OCI-M2 (cell line): Measurements from ENCODE around the gene TEKT5.
"Not testable (repeated sequence)": the region's sequence is repeated elsewhere in the genome, so short reads cannot be mapped to it uniquely, and the experiment has no call there.

Source experiments
- DNase-seq: peaks from one replicate; lab custom pipeline; 2025; ENCODE audit not compliant: unreplicated experiment; lab: John Stamatoyannopoulos, UW

The TEKT5 gene

DNA sequence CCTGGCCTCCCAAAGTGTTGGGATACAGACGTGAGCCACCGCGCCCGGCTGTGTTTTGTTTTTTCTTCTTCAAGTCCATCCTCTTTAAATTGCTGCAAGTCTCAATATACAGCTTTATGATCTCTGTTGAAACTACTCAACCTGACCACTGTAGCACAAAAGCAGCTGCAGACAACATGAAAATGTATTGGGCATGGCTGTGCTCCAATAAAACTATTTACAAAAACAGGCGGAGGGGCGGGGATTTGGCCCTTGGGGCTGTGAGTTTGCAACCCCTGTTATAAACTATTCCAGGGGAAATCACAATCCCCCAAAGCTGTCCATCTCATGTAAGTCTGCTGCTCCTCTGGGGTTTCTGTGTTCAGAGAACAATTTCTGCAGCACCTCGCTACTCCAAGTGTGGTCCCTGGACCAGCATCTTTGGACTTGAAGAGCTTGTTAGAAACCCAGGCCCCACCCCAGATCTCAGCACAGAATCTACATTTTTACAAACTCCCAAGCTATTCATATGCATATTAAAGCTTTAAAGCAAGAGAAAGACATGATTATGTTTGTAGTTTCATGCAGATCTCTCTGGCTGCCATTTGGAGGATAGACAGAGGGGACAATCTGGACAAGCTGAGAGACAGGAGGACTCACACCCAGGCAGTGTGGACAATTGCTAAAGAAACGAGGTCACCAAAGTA, 33.6 kb downstream of the TEKT5 start:
- DNase-seq = no peak

DNA sequence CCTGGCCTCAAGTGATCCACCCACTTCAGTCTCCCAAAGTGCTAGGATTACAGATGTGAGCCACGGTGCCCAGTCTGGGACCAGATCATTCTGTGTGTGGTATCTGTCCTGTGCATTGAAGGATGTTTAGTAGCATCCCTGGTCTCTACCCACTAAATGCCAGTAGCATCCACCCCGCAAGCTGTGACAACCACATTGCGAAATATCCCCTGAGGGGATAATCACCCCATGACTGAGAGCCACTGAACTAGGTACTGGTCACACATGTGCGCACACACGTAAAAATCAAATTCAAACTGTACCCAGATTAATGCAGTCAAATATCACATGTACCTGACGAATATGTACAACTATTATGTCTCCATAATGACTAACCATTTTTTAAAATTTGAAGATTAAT, 35.8 kb downstream of the TEKT5 start:
- DNase-seq = no peak

DNA sequence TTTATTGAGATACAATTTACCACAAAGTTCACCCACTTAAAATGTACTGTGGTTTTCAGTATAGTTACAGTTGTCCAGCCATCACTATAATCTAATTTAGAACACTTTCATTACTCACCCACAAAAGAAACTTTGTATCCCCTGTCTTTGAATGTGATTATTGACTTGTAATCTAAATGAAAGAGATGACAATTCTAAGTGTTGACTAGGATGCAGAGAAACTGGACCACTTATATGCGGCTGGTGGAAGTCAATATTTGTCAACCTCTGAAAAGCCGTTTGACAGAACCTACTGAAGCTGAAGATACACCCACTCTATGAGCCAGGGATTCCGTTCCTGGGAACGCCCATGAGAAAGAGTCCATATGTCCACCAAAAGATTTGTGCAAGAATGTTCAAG, 36.8 kb downstream of the TEKT5 start:
- DNase-seq = no peak

DNA sequence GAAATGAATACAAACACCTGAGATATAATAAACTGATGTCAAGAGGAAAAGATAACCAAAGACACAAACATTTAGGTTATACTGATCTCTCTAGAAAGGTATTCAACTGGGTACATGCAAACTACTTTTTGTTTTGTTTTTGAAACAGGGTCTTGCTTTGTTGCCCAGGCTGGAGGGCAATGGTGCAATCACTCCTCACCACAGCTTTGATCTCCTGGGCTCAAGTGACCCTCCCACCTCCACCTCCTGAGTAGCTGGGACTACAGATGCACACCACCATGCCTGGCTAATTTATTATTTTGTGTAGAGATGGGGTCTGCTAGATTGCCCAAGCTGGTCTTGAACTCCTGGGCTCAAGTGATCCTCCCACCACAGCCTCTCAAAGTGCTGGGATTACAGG, 38.1 kb downstream of the TEKT5 start:
- no peak for DNase-seq

DNA sequence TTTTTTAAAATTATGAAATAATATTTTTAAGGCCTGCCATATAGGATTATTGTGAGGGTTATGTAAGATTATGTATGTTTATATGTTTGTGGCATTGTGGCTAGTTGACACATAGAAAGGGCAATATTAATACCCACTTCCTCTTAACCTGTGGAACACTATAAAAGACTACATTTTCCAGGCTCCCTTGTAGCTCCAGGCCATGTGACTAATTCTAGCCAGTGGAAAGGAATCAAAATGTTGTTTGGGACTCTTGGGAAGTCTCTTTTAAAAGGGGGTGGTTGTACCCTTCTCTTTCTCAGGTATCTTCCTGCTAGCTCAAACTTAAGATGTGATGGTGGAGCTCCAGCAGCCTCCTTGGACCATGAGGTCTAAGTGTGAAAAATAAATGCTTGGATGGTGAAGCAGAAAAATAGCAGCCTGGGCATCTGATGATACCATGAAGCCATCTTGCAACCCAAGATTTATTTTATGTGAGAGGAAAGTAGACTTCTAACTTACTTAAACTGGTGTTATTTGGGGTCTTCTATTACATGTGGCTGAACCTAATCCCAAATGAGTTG, 39.2 kb downstream of the TEKT5 start:
- no peak for DNase-seq

DNA sequence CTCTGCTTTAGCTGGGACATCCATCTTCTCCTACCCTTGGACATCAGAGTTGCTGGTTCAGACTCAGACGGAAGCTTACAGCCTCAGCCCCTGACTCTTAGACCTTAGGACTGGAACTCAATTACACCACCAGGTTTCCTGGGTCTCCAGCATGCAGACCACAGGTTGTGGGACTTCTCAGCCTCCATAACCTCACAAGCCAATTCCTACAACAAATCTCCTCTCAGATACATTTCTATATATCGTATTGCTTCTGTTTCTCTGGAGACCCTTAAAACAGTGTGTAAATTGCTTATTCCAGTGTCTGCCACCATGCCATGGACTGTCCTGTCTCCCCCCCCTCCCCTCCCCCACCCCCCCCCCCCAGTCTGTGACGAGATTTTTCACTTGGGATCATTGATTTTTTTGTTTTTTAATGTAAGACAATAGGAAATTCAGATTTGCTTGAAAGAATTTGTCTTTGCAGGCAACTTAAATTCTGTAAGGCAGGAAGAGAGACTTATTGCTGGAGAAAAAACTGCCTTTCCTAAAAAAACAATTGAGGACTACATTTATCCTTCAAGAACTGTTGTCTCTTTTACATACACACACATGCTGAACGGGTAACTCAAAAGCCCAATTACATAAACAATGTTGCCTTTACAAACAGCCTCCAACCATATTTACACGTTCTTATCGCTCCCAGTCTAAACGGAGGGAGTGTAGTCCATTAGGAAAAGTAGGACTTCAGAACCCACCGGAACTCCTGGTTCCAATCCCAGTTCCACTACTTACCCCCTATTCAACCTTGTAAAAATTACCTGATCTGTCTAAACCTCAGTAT, 39.9 kb downstream of the TEKT5 start:
- no peak for DNase-seq

DNA sequence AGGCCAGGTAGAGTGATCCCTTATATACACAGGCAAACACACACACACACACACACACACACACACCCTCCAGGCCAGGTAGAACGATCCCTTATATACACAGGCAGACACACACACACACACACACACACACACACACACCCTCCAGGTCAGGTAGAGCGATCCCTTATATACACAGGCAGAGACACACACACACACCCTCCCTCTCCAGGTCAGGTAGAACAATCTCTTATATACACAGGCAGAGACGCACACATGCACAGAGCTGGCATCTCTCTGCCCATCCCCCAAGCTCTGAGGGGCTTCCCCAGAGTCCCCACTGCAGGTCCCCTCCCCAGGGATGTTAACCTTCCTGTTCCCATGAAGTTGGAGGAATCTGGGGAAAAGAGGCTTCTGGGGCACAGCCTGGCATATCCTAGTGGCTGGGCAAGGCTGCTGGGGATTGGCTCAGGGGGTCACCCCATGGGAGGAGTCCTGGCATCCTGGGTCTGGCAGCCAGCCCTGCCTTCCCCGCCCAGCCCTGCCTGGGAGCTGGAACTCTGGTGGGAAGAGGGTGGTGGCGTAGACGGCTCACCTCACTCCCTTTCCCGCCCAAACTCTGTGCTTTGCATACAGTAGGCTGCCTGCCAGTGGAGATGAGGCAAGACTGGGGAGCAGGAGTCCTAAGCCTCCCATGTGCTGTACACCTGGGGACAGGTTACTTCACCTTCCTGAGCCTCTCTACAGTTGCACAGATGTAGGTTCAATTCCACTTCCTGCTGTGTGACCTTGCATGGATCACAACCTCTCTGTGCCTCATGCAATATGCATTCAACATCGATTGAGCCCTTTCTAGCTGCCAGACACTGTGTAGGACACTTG, 41.8 kb downstream of the TEKT5 start:
- no peak for DNase-seq

DNA sequence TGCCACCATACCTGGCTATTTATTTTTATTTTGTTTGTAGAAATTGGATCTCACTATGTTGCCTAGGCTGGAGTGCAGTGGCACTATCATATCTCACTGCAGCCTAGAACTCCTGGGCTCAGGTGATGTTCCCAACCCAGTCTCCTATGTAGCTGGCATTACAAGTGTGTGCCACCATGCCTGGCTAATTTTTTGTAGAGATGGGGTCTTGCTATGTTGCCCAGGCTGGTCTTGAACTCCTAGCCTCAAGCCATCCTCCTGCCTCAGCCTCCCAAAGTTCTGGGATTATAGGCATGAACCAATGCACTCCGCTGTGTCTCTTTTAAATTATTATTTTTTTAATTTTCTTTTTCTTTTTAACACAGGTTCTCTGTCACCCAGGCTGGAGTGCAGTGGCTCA, 45.6 kb downstream of the TEKT5 start:
- not testable (repeated sequence) for DNase-seq

DNA sequence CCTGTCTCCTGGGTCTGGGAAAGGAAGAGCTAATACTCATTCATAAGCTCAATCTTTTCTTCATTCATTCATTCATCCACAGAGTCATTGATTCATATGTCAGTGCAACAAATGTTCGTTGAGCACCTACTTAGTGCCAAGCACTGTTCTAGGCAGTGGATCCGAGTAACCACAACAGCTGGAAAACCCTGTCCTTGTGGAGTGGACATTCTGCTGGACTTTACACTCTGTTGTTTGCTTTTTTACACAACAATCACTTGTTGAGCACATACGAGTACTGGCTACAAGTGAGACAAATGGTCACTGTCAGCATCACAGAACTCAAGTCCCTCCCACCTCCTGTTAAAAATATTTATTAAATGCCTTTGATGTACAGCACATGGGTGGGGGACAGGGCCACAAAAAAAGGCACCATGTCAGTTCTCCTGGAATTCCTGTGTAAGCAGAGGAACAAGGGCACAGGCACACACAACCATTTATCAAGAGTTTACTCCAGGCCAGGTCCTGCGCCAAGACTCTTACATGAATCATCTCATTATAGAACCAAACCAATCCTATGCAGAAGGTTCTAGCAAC, 46.9 kb downstream of the TEKT5 start:
- DNase-seq = no peak

DNA sequence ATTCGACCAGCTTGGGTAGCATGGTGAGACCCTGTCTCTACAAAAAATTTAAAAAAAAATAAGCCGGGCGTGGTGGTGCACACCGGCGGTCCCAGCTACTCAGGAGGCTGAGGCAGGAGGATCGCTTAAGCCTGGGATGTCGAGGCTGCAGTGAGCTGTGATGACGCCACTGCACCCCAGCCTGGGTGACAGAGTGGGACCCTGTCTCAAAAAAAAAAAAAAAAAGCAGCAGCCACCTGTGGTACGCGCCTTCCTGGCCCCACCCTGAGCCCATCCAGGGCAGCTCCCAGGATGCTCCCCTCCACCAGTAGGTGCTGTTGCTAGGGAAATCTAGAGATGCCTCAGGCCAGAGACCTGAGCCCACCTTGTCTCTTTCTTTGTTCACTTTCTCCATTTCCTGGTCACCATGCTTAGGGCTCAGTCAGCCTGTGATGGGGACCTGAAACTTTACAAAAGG, 47.4 kb downstream of the TEKT5 start:
- DNase-seq = no peak

DNA sequence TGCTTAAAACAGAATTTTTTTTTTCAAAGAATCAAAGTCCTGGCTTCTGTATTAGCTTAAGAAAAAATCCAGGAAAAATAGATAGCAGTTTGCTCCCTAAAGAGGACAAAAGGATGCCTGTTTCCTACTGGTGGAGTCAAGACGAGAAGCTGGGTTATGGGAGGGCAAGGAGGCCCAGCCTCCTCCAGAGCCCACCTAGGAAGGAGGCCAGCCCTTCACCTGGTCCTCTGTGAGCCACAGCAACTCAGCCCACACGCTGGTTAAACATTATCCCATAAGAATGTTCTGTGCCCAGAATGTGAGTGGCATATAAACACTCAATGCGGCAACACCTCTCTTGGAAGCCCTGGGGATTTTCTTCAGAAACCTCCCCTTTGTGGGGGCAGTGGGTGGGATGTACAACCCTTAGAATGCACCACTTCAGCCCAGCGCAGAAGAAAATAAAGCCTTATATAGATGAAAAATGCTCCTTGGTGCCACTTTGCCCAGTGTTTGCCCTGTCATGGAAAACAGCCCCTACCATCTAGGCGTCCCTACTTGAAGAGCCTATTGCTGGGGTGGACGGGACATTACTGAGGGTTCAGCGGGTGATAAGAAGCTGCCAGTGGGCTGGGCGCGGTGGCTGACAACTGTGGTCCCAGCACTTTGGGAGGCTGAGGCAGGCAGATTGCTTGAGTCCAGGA, 48.0 kb downstream of the TEKT5 start:
- no peak for DNase-seq

DNA sequence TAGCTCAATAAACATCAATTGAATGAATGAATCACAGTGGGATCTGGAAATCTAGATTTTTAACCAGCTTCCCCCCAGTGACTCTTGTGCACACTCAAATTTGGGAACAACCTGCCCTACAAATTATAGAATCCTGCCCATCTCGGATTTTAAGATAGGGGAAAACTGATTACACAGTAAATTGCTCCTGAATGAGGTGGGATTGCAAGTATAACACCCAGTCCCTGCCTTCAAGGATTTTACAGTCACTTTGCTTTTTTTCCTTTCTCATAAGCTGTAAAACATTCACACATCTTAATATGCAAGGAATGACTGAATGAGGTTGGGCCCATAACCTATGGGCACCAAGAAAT, 48.5 kb downstream of the TEKT5 start:
- DNase-seq = no peak

DNA sequence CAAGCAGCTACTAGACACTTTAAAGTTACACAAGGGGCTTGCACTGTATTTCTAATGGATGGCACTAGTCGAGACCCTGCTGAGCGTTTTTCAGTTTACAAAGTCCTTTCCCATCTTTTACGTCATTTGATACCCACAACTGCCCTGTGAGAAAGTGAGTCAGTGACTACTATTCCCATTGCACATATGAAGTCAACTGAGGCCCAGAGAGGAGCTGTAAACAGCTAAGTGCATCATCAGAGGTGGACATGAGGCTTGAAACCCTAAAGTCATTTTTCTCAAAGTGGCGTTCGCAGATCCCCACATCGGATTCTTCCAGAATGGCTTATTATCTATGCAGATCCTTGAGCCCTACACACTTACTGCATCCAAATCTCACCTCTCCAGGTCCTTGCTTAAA, 50.6 kb downstream of the TEKT5 start:
- no peak for DNase-seq

DNA sequence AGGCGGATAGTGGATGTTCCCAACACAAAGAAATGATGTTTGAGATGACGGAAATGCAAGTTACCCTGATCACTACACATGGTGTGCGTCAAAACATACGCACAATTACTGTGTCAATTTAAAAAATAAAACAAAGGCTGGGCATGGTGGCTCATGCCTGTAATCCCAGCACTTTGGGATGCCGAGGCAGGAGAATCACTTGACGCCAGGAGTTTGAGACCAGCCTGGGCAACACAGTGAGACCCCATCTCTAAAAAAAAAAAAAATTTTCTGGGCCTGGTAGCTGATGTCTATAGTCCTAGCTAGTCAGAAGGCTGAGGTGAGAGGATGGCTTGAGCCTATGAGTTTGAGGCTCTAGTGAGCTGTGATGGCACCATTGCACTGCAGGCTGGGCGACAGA, 51.8 kb downstream of the TEKT5 start:
- DNase-seq = no peak

DNA sequence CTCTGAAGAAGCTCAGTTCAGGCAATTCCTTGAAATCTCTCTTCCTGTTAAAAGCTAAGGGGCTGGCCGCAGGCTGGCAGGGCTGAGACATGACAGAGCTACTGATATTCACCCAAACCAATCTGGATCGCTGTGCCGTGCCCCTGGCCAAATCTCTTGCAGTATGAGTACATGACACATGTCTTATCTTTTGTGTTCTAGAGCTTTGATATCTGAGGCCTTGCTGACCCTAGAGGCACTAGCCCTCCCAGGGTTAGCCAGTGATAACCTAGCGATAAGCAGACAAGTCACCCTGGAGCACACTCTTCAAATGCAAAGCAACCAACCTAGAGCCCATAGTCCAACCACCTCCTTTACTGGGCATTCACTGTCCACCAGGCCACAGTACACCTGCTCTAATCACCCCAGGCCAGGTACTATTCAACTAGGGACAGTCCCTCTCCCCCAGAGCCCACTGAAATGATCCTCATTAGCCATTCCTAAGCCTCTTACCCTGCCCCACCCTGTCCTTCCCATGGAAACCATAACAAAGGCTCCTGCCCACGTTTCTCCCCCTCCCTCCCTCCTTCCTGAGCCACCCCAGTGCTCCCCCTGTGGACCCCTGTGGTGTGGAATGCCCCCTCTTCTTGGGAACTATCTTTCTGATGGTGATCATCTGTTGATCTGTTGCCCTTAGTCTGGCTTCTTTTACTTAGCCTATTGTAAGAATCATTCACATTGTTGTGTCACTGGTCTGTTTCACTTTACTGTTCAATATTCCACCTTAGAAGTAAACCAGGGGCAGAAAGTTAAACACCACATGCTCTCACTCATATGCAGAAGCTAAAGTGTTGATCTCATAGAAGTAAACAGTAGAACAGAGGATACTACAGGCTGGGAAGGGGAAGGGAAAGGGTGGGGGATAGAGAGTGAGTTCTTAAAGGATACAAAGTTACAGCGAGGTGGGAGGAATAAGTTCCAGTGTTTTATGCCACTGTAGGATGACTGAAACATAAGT, 52.5 kb downstream of the TEKT5 start:
- DNase-seq = no peak

DNA sequence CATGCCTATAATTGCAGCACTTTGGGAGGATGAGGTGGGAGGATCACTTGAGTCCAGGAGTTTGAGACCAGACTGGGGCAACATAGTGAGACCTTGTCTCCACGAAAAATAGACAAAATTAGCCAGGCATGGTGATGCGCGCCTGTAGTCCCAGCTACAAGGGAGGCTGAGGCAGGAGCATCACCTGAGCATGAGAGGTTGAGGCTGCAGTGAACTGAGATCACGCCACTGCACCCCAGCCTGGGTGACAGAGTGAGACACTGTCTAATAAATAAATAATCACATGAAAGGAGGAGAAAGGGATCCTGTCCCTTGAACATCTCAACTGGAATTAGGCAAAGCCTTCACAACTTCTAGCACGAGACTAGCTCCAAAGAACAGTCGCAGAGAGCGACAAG, 53.2 kb downstream of the TEKT5 start:
- DNase-seq = no peak

DNA sequence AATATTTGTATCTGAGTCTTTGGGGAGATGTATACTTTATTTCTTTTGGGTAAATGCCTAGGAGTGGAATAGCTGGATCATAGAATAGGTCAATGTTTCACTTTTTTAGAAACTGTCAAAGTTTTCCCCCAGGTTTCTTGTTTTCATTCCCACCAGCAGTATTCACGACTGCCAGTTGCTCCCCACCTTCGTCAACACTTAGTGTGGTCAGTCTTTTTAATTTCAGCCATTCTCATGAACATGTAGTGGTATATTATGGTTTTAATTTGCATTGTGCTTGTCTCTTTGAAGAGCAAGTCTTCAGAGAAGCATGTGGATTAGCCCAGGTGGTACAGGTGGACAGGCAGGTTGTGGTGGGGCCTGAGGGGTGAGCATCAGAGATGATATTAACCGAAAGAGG, 53.8 kb downstream of the TEKT5 start:
- DNase-seq = no peak

DNA sequence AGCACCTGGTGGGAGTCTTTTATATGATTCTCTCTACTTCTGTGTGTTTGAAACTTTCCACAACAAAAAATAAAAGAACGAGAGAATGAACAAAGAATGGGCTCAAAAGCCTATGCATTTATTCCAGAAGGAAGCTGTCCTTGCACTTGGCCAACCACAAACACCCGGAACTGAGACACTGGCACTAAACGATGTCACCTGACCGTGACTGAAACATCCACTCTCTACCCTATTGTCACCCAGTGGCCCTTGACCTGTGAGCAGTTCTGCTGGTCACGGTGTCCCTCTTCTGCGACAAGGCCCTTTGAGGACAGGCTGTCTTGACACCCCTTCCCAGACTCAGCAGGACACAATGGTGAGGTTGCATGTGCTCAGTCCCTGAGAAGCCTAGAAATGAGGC, 56.6 kb downstream of the TEKT5 start:
- no peak for DNase-seq

DNA sequence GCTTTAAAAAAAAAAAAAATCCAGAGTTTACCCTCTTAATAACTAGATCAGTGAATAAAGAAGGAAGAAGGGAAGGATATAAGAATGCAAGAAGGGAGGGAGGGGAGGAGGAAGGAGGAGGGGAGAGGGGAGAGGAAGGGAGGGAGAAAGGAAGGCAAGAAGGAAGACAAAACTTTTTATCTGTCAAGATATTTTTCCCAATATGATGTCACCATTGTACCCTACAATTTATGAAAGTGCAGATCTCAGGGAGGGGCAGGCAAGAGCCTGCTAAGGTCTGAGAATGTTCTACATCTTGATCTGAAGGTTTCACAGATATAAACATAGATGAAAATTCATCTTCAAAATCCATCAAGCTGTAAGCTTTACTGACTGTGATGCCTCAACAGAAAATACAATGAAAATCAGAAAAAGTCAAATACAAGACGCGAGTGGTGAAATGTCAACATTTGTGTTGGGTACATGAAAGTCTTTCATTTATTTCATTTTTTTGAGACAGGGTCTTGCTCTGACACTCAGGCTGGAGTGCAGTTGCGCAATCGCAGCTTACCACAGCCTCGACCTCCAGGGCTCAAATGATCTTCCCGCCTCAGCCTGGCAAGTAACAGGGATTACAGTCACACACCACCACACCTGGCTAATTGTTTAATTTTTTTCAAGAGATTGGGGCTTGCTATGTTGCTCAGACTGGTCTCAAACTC, 57.2 kb downstream of the TEKT5 start:
- DNase-seq = no peak
